NB4 (cell line): Measurements from ENCODE around the gene FOXRED2.

Experiments used
- DNase-seq: peaks from one replicate; pipeline ENCODE4 v3.0.0; 2010; ENCODE audit warnings: low read depth
- H3K4me3 ChIP-seq: one replicate; pipeline ENCODE4 v1.5.1; 2011; ENCODE audit warnings: mild to moderate bottlenecking, low read depth, low read length, moderate library complexity
- MYC ChIP-seq: IDR thresholded peaks from 2 replicates; pipeline ENCODE4 v1.6.1; 2011; ENCODE audit warnings: low read depth, low read length
- POLR2A ChIP-seq: IDR thresholded peaks from 2 replicates; pipeline ENCODE4 v1.6.1; 2011; ENCODE audit warnings: mild to moderate bottlenecking; ENCODE audit not compliant: insufficient read length; ENCODE audit errors: extremely low read depth
- TF ChIP-seq, protein P1 (sequence below): IDR thresholded peaks from 2 replicates; pipeline ENCODE4 v1.6.1; 2011; ENCODE audit warnings: low read depth, low read length
- TF ChIP-seq, protein P2 (sequence below): IDR thresholded peaks from one replicate; pipeline ENCODE4 v1.5.1; 2012; ENCODE audit warnings: low read depth, low read length

Gene FOXRED2

DNA sequence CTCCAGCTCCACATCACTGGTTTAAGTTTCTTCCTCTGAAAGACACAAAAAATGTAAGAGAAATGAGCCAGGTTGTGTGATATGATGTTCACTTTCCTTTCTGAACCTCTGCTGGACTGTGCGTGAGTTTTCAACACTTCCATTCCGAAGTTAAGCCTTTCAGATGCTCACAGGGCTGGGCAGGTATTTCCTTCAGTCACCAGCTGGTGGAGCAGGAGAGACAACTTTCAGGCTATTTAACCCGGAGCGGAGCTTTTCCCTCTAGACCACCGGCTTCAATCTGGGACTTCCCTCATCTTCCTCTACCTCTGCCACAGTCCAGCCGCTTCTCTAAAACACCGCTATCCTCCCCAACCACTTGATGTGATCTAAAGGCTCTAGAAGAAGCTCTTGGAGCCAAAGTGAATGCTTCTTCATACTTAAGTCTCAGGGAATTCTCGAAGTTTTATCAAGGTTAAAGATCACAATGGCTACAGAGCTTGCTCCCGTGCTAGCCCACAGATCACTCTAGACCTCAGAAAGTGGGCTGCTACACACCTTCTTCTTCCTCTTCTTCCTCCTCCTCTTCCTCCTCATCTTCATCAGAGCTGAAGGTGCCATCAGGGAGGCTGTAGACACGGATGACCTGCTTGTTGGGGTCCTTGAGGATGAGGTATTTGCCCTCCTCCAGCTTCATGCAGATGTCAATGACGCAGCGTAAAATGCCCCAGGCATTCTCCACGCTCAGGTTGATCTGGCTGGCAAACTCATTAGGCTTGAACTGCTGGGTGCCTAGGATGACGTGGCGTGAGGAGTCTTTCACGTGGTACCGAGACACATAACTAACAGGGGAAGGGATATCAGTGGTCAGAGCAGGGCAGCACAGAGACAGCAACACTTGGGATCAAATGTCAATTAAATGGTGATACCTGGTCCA, 4.4 kb upstream of the FOXRED2 start:
- TF ChIP-seq, protein P1, sequence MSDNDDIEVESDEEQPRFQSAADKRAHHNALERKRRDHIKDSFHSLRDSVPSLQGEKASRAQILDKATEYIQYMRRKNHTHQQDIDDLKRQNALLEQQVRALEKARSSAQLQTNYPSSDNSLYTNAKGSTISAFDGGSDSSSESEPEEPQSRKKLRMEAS: no peak
- TF ChIP-seq, protein P2, sequence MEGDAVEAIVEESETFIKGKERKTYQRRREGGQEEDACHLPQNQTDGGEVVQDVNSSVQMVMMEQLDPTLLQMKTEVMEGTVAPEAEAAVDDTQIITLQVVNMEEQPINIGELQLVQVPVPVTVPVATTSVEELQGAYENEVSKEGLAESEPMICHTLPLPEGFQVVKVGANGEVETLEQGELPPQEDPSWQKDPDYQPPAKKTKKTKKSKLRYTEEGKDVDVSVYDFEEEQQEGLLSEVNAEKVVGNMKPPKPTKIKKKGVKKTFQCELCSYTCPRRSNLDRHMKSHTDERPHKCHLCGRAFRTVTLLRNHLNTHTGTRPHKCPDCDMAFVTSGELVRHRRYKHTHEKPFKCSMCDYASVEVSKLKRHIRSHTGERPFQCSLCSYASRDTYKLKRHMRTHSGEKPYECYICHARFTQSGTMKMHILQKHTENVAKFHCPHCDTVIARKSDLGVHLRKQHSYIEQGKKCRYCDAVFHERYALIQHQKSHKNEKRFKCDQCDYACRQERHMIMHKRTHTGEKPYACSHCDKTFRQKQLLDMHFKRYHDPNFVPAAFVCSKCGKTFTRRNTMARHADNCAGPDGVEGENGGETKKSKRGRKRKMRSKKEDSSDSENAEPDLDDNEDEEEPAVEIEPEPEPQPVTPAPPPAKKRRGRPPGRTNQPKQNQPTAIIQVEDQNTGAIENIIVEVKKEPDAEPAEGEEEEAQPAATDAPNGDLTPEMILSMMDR: peak; percentile 56
- TF ChIP-seq POLR2A: no peak

DNA sequence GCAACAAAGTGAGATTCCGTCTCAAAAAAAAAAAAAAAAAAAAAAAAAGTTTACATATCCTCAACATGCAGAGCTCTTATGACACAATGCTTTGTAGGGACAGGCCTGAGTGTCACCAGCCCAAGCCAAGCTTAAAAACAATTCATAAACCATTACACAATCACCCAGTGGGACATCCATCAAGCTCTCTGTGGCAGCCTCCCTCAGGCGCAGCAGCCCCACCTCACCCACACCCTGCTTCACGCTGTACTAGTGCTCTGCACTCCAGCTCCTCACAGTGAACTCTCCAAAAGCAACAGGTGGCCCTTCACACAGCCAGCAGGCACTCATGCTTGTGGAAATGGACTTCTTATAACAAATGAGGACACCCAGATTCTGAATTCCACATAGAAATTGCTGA, 3.5 kb upstream of the FOXRED2 start:
- peak; percentile 51 for DNase-seq
- H3K4me3 ChIP-seq: no peak overlapping the region
- TF ChIP-seq, protein P2: no peak
- TF ChIP-seq, protein P1: no peak

More for the DNA sequence above, 4.4 kb upstream of the FOXRED2 start:
- no peak overlapping the region for H3K4me3 ChIP-seq
- DNase-seq: peak; percentile 55

DNA sequence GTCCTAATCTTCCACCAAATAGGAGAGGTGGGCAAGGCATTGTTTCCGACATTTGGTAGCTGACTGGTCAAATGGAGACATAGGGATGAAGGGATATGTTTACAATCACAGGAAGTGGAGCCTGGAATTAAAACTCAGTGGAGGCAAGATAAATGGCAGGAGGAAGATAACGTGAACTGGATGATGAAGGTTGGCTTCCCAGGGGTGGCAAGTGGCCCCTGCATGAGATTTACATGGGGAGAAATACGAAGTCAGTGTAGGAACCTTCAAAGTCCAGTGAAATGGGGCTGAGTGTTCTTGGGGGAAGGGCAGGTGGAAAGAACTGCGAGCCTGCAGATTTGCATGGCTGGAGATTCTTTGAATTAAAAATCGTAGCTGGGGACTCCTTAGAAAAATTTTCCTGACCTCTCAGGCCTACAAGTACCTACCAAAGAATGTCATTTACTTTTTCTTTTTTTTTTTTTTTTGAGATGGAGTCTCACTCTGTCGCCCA, 724 bp upstream of the FOXRED2 start:
- no peak for DNase-seq
- no peak for TF ChIP-seq POLR2A
- TF ChIP-seq, protein P1: no peak
- no peak for TF ChIP-seq MYC
- TF ChIP-seq, protein P2: no peak
- peak overlapping the region; percentile 63 for H3K4me3 ChIP-seq

DNA sequence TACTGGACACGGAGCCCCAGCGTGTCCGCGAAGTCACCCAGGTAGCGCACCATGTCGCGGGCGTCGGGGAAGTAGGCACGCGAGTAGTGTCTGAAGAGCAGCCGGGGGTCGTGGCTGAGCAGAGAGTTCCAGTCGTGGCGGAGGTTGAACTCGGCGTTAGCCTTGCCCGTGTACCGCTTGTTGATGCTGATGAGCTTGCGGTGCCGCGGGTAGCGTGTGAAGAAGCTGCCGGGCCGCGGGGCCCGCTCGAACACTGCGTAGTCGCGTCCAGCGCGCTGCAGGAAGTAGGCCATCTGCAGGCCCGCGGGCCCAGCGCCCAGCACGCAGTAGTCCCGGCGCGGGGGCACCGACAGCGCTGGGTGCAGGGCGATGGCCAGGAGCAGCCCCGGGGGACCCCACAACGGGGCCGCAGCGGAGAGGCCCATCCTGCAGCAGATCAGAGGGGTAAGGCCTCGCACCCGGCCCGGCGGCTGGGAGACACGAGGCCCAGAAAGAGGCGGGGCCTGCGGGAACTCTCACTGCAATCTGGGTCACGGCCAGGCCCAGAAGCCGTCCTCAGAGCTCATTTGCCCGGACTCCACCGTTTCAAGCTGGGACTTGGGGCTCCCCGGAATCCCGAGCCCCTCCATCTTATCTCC, 723 bp downstream of the FOXRED2 start:
- TF ChIP-seq POLR2A (no peak), MYC (no peak)
- TF ChIP-seq, protein P1: no peak
- TF ChIP-seq, protein P2: no peak
- no peak for DNase-seq
- peak overlapping the region; percentile 61 for H3K4me3 ChIP-seq

DNA sequence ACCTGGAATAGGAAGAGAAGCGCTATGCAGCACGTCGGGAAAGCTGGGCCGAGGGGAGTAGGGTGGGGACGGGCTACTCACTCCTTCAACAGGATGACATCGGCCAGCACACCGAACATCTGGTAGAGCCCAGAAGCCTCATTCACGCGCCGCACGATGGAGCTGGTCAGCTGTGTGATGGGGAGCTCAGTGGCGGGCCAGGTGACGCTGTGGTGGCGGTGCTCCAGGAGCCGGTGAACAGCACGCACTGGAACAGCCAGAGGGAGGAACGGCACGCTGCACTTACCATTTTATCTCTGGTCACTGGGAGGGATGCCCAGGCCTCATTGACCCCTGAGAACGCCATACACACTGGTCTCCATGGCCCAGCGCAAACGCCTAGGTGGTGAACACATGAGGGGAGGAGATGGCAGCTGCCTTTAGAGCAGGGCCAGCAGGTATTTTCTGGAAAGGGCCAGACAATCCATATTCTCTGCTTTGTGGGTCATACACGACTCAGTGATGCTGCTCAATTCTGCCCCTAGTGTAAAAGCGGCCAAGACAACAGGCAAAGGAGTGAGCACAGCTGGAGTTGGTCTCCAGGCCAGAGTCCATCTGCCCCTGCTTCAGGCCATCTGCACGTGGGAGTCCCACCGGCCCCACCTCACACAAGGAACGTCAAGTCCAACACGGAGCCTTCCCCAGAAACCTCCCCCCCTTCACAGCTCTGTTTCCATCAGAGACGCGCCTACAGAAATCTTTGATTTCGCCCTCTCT, 8.8 kb downstream of the FOXRED2 start:
- TF ChIP-seq, protein P2: no peak
- no peak for TF ChIP-seq POLR2A
- TF ChIP-seq, protein P1: no peak
- TF ChIP-seq MYC: no peak
- no peak for DNase-seq
- no peak overlapping the region for H3K4me3 ChIP-seq
